ENCODE results near the gene GABARAP.

Gene GABARAP

GRCh38 chr17:7239091-7240027 lies 2.9 kb downstream of the GABARAP start, which contains the start of gene PHF23:
Gene PHF23, minus strand, starts transcription at chr17:7239457. Its CDS starts 178 bp downstream, at chr17:7239279.
- peak; percentile 99 for DNase-seq (ENCODE audit: low read depth)

- peak; percentile 36 for DNase-seq (ENCODE audit: low read depth)
Measured at GRCh38 chr17:7238420-7239090, 3.7 kb downstream of the GABARAP start.

- peak; percentile 55 for DNase-seq (ENCODE audit: low read depth)
Measured at GRCh38 chr17:7237761-7238419, 4.4 kb downstream of the GABARAP start.

- no peak for DNase-seq (ENCODE audit: low read depth)
Measured at GRCh38 chr17:7237266-7237760, 4.9 kb downstream of the GABARAP start.

DNA sequence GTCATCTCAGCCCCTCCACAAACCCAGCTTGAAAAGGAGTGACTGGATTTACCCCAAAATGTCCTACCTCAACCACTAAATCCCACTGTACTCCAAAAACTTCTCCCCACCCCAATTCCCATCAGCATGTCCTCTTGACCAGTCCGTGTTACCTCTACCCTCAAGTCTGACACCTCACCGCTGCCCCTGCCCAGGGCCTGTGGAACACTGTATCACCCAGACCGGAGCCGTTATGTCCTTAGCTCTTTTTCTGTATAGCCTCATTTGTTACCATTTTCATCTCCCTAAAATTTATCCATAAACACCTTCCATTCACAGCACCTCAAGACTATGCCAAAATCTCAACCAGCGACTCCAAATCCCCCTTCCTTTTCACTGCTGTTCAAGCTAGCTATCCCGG lies 5.4 kb downstream of the GABARAP start:
- no peak for DNase-seq (ENCODE audit: low read depth)

DNA sequence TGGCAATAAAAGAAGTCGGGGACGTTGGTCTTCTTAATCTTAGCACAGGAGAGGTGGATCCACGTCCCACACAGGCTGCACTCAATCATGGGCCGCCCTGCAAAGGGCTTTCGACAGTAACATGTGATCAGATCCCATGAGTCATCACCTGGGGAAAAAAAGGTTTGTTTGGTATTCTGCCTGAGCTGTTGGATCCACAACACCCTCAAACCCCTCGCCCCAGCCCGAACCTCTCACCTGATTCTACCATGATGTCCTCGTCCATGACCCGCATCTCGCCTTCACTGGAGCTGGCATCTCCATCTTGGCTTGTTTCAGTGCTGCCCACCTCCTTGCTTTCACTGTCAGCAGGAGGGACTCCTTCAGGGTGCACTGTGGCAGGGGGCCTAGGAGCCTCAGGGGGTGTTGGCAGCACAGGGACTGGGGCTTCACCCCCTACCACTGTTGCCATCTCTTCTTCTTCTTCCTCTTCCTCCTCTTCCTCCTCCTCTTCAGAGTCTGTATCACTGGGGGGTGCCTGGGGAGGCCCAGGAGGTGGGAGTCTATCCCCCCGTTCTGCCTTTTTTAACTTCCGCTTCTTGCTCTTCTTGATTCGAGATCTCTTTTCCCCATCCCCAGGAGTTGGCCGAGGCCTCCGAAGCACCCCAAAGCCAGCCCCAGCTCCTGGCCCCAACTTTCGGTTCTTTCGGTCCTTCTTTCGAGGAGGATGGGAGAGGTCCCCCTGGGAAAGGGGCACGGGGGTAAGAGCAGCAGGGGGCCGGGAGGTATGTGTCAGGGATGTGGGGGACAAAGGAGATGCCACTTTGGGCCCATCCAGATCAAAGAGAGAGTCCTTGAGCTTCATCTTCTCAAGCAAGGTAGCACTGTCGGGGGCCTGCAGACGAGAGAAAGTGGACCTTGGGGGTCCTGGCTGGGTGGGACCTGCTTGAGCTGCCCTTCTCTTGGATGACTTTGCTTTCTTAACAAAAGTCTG lies 6.3 kb downstream of the GABARAP start:
- DNase-seq (ENCODE audit: low read depth) = peak; percentile 66

DNA sequence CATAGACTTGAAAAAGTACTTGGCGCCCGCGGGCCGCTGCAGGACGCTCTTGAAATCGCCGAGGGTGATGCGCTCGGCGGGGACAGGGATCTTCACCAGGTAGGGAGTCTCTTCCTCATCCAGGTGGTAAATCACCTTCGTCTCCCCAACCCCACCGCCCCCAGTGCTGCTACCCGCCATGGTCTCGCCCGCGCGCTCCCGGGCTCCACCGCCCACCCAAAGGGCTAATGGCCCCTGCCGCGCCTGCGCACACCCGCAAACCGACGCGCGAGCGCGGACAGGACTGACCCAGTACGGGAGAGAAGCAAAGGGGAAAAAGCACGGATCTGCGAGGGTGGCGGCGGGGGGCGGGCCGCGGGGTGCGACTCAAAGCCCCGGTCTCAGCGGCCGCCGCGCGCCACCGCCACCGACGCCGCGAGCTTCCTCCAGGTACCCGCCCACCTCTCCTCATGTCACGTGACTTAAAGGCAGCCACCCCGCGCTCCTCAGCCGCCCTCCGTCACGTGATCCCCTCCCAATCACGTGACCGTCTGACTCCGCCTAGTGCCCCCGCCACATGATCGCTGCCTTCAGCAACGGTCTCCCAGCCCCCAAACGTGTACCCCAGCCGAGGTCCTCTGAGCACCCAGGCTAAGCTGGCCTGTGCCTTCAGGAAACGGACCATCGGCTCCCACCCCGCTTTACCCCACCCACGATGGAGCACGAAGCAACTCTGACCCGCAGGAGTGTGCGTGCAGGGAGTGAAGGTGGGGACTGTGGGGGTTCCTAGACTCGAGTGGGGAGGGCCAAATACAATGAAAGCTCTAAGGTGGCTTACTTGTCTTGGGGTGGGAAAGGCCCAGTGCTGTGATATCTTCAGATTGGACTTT lies 7.9 kb downstream of the GABARAP start, which contains the start of gene DVL2:
TSS of gene DVL2 (minus strand) at position 435 of the 869 bp plus-strand sequence. CDS start at position 180, 255 bp downstream.
- peak; percentile 89 for DNase-seq (ENCODE audit: low read depth)

GRCh38 chr17:7233701-7234082 lies 8.6 kb downstream of the GABARAP start:
- no peak for DNase-seq (ENCODE audit: low read depth)

GRCh38 chr17:7232114-7232513 lies 10.1 kb downstream of the GABARAP start:
- no peak for DNase-seq (ENCODE audit: low read depth)

DNA sequence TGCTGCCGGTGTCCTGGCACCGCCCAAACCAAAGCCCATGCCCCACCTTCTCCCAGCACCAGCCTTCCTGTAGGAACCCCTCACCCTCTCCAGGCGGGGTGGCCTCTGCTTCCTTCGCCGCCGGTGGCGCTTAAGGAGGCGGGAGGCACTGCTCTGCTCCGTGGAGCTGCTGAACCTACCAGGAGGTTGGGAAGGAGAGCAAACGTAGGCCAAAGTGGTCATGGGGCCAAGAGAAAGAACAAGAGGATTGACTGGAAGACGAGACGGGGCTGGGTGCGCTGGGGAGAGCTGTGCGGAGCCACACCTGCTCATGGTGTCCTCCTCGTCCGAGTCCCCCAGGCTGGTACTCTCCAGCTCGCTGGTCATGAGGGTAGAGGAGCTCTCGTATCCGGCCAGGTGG lies 12.7 kb downstream of the GABARAP start:
- no peak for DNase-seq (ENCODE audit: low read depth)

DNA sequence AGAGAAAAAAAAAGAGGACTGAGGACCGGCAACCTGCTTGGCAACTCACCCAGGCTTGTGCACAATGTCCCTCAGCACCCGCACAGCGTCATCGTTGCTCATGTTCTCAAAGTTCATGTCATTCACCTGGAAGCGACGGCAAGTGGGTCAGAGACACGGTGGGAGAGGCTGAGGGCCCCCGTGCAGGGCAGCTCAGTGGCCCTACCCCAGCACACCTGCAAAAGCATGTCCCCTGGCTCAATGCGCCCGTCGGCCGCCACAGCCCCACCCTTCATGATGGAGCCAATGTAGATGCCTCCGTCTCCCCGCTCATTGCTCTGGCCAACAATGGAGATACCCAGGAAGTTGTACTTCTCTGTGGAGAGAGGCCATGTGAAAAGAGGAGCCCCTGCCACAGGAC lies 13.3 kb downstream of the GABARAP start:
- DNase-seq (ENCODE audit: low read depth) = no peak

DNA sequence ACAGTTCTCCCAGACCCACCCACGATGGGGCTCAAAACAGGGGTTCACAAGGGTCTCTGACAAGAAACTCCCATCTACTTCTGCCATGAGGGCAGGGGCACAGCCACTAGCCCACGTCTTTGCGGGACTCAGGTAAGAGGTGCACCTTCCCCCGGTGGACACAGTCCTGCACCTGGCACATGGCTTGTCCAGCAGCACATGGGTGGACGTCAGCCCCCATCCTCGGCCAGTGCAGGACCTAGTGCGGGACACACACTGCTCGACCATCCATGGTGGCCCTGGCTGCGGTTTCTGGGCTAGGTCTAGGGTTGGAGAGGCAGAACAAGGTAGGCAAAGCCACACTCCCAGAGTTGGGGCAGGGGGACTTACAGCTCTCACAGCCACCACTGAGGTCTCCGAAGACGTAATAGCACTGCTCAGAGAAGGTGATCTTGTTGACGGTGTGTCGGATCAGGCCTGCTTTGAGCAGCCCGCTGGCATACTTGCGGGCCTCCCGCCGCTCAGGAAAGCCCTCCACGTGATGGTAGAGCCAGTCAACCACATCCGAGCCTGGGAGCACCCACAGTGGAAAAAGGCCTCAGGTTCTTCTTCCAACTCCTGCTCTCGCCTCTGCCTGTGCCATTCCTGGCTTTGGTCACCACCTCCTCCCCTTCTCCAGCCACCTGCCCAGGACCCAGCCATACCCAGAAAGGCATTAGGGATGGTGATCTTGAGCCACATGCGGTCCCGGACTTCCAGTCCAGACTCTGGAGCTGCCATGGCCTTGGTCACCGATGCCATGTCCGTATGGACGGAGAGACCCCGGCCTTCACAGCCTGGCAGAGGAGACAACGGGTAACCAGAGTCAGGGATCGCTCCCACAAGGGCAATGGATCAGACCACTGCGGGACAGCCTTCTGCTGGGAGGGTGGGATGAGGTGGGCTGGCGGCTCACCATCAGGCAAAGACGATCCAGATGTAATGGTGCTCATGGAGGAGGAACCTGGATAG lies 15.2 kb downstream of the GABARAP start:
- DNase-seq (ENCODE audit: low read depth) = no peak

- no peak for DNase-seq (ENCODE audit: low read depth)
Measured at GRCh38 chr17:7225711-7226331, 16.4 kb downstream of the GABARAP start.

DNA sequence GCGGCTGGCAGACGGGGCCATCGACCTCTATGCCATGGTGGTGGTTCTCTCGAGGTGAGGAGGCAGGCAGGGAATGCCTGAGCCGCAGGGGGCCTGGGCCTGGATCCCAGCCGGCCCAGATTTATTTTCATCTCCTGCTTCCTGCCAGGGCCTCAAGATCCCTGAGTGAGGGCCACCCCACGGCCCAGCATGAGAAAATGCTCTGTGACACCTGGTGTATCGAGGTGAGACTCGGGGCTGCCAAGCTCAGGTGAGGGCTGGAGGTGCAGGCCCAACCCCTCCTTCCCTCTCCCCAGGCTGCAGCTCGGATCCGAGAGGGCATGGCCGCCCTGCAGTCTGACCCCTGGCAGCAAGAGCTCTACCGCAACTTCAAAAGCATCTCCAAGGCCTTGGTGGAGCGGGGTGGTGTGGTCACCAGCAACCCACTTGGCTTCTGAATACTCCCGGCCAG lies 17.6 kb downstream of the GABARAP start:
- no peak for DNase-seq (ENCODE audit: low read depth)

DNA sequence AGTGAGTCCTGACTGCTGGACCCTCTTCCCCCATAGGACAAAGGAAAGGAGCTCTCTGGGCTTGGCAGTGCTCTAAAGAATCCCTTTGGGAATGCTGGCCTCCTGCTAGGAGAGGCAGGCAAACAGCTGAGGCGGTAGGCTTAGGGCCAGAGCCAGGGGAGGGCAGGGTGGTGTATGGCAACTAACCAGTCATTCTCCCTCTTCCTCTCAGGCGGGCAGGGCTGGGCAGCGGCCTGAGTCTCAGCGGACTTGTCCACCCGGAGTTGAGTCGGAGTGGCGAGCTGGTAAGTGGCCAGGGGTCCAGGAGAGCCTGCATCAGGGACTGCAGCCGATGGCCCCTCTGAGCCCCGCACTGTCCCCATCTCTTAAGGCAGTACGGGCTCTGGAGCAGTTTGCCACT lies 18.1 kb downstream of the GABARAP start:
- no peak for DNase-seq (ENCODE audit: low read depth)

GRCh38 chr17:7223375-7223774 lies 18.9 kb downstream of the GABARAP start:
- peak; percentile 36 for DNase-seq (ENCODE audit: low read depth)

GRCh38 chr17:7222972-7223292 lies 19.3 kb downstream of the GABARAP start:
- no peak for DNase-seq (ENCODE audit: low read depth)
